ENCODE measurements around the gene HIPK2.

The HIPK2 gene

GRCh38 chr7:139750459-139751095 is 27.2 kb downstream of the HIPK2 start:
- DNase-seq (ENCODE audit: low spot score), result no peak

GRCh38 chr7:139749545-139749944 is 28.3 kb downstream of the HIPK2 start:
- DNase-seq (ENCODE audit: low spot score), result no peak

- no peak for DNase-seq (ENCODE audit: low spot score)
Observed at GRCh38 chr7:139748941-139749340, 28.9 kb downstream of the HIPK2 start.

- DNase-seq (ENCODE audit: low spot score), result no peak
Observed at GRCh38 chr7:139748373-139748765, 29.4 kb downstream of the HIPK2 start.

- no peak for DNase-seq (ENCODE audit: low spot score)
Observed at GRCh38 chr7:139747662-139748372, 30.0 kb downstream of the HIPK2 start.

GRCh38 chr7:139746652-139747051 is 31.1 kb downstream of the HIPK2 start:
- DNase-seq (ENCODE audit: low spot score), result no peak

GRCh38 chr7:139745678-139746143 is 32.1 kb downstream of the HIPK2 start:
- DNase-seq (ENCODE audit: low spot score), result no peak

GRCh38 chr7:139744768-139745677 is 32.8 kb downstream of the HIPK2 start:
- no peak for DNase-seq (ENCODE audit: low spot score)

- DNase-seq (ENCODE audit: low spot score), result no peak
Observed at GRCh38 chr7:139743967-139744767, 33.6 kb downstream of the HIPK2 start.

GRCh38 chr7:139743267-139743966 is 34.4 kb downstream of the HIPK2 start:
- DNase-seq (ENCODE audit: low spot score), result no peak

- DNase-seq (ENCODE audit: low spot score), result no peak
Observed at GRCh38 chr7:139741789-139742344, 35.9 kb downstream of the HIPK2 start.

GRCh38 chr7:139741239-139741638 is 36.6 kb downstream of the HIPK2 start:
- no peak for DNase-seq (ENCODE audit: low spot score)

GRCh38 chr7:139739863-139740597 is 37.8 kb downstream of the HIPK2 start:
- no peak for DNase-seq (ENCODE audit: low spot score)

GRCh38 chr7:139738772-139739171 is 39.0 kb downstream of the HIPK2 start:
- no peak for DNase-seq (ENCODE audit: low spot score)

- no peak for DNase-seq (ENCODE audit: low spot score)
Observed at GRCh38 chr7:139738101-139738489, 39.7 kb downstream of the HIPK2 start.

GRCh38 chr7:139737221-139738100 is 40.3 kb downstream of the HIPK2 start:
- DNase-seq (ENCODE audit: low spot score), result no peak

GRCh38 chr7:139735912-139736595 is 41.7 kb downstream of the HIPK2 start:
- no peak for DNase-seq (ENCODE audit: low spot score)

- no peak for DNase-seq (ENCODE audit: low spot score)
Observed at GRCh38 chr7:139735466-139735865, 42.3 kb downstream of the HIPK2 start.

- DNase-seq (ENCODE audit: low spot score), result no peak
Observed at GRCh38 chr7:139734395-139734794, 43.4 kb downstream of the HIPK2 start.
